HG03378 (cell line): ENCODE results near the gene ATP2B2.
A peak's percentile ranks its signal among the peaks of the same experiment; 100 is the strongest.

ENCODE experiments used
- ATAC-seq: cut with Tn5 transposase; IDR thresholded peaks from one replicate; pipeline ENCODE4 v1.9.1; 2021; ENCODE audit warnings: mild to moderate bottlenecking, moderate library complexity; ENCODE audit not compliant: unreplicated experiment

ATP2B2 gene

GRCh38 chr3:10405816-10406215 lies 99.6 kb downstream of the ATP2B2 start:
- no peak for ATAC-seq

- no peak for ATAC-seq
Measured at GRCh38 chr3:10404876-10405275, 100.5 kb downstream of the ATP2B2 start.

- no peak for ATAC-seq
Measured at GRCh38 chr3:10404377-10404776, 101.0 kb downstream of the ATP2B2 start.

- no peak for ATAC-seq
Measured at GRCh38 chr3:10401990-10402761, 103.2 kb downstream of the ATP2B2 start.

- no peak for ATAC-seq
Measured at GRCh38 chr3:10400749-10401495, 104.5 kb downstream of the ATP2B2 start.

GRCh38 chr3:10400050-10400748 lies 105.2 kb downstream of the ATP2B2 start:
- ATAC-seq, result no peak

GRCh38 chr3:10399634-10400033 lies 105.8 kb downstream of the ATP2B2 start:
- no peak for ATAC-seq

- no peak for ATAC-seq
Measured at GRCh38 chr3:10398341-10398740, 107.0 kb downstream of the ATP2B2 start.

- ATAC-seq, result no peak
Measured at GRCh38 chr3:10397879-10398278, 107.5 kb downstream of the ATP2B2 start.

- no peak for ATAC-seq
Measured at GRCh38 chr3:10396931-10397330, 108.5 kb downstream of the ATP2B2 start.

GRCh38 chr3:10396083-10396482 lies 109.3 kb downstream of the ATP2B2 start:
- ATAC-seq, result no peak

- no peak for ATAC-seq
Measured at GRCh38 chr3:10395671-10396070, 109.7 kb downstream of the ATP2B2 start.

- ATAC-seq, result no peak
Measured at GRCh38 chr3:10395196-10395595, 110.2 kb downstream of the ATP2B2 start.

GRCh38 chr3:10394491-10395025 lies 110.8 kb downstream of the ATP2B2 start:
- no peak for ATAC-seq

- ATAC-seq, result no peak
Measured at GRCh38 chr3:10393514-10393913, 111.9 kb downstream of the ATP2B2 start.

- no peak for ATAC-seq
Measured at GRCh38 chr3:10392906-10393461, 112.4 kb downstream of the ATP2B2 start.

GRCh38 chr3:10392244-10392643 lies 113.1 kb downstream of the ATP2B2 start:
- no peak for ATAC-seq

- ATAC-seq, result no peak
Measured at GRCh38 chr3:10391391-10391790, 114.0 kb downstream of the ATP2B2 start.

GRCh38 chr3:10390641-10391373 lies 114.6 kb downstream of the ATP2B2 start:
- ATAC-seq, result no peak

- ATAC-seq, result peak; percentile 84
Measured at GRCh38 chr3:10389995-10390394, 115.4 kb downstream of the ATP2B2 start.
